ENCODE measurements around the gene PDGFRB. TPM values are rescaled to one million over a fixed set of nuclear protein-coding genes. Genes with fewer than 3 reads are reported as not detected.
A peak's percentile ranks its signal among the peaks of the same experiment; 100 is the strongest.

Gene PDGFRB
- total RNA-seq, 1 donor from 2014 or later = 108 TPM

- DNase-seq (ENCODE audit: low spot score) = no peak
Measured at GRCh38 chr5:150163035-150163434, 7.4 kb upstream of the PDGFRB start.

- no peak for DNase-seq (ENCODE audit: low spot score)
Measured at GRCh38 chr5:150162142-150162513, 6.5 kb upstream of the PDGFRB start.

- peak; percentile 89 for DNase-seq (ENCODE audit: low spot score)
Measured at GRCh38 chr5:150161242-150162141, 5.8 kb upstream of the PDGFRB start.

- DNase-seq (ENCODE audit: low spot score) = no peak
Measured at GRCh38 chr5:150160448-150161081, 4.9 kb upstream of the PDGFRB start.

GRCh38 chr5:150159741-150160179 is 4.1 kb upstream of the PDGFRB start:
- no peak for DNase-seq (ENCODE audit: low spot score)

- no peak for DNase-seq (ENCODE audit: low spot score)
Measured at GRCh38 chr5:150159031-150159430, 3.4 kb upstream of the PDGFRB start.

GRCh38 chr5:150158170-150158949 is 2.7 kb upstream of the PDGFRB start:
- DNase-seq (ENCODE audit: low spot score) = no peak

GRCh38 chr5:150157168-150157567 is 1.5 kb upstream of the PDGFRB start:
- DNase-seq (ENCODE audit: low spot score) = no peak

- DNase-seq (ENCODE audit: low spot score) = no peak
Measured at GRCh38 chr5:150156540-150156939, 895 bp upstream of the PDGFRB start.

- DNase-seq (ENCODE audit: low spot score) = no peak
Measured at GRCh38 chr5:150156027-150156368, 353 bp upstream of the PDGFRB start.

- no peak for DNase-seq (ENCODE audit: low spot score)
Measured at GRCh38 chr5:150154618-150155128, 972 bp downstream of the PDGFRB start.

GRCh38 chr5:150153957-150154617 is 1.6 kb downstream of the PDGFRB start:
- DNase-seq (ENCODE audit: low spot score) = no peak

- DNase-seq (ENCODE audit: low spot score) = no peak
Measured at GRCh38 chr5:150153483-150153882, 2.2 kb downstream of the PDGFRB start.

GRCh38 chr5:150152636-150153462 is 2.8 kb downstream of the PDGFRB start:
- no peak for DNase-seq (ENCODE audit: low spot score)

- DNase-seq (ENCODE audit: low spot score) = no peak
Measured at GRCh38 chr5:150149618-150150017, 6.0 kb downstream of the PDGFRB start.

GRCh38 chr5:150148117-150148927 is 7.3 kb downstream of the PDGFRB start:
- DNase-seq (ENCODE audit: low spot score) = no peak

GRCh38 chr5:150147670-150148069 is 8.0 kb downstream of the PDGFRB start:
- no peak for DNase-seq (ENCODE audit: low spot score)

- no peak for DNase-seq (ENCODE audit: low spot score)
Measured at GRCh38 chr5:150146862-150147601, 8.6 kb downstream of the PDGFRB start.

- DNase-seq (ENCODE audit: low spot score) = no peak
Measured at GRCh38 chr5:150146235-150146634, 9.4 kb downstream of the PDGFRB start.

Data from ureter (tissue), 1 donor.